M059J (cell line): Measurements from ENCODE around the gene CDCA8. TPM values are rescaled to one million over a fixed set of nuclear protein-coding genes. Genes with fewer than 3 reads are reported as not detected.
"Not testable (repeated sequence)": the region's sequence is repeated elsewhere in the genome, so short reads cannot be mapped to it uniquely, and the experiment has no call there.

Experiments used
- DNase-seq: peaks from one replicate; pipeline ENCODE4 v3.0.0-alpha.2; 2012; ENCODE audit warnings: low read depth
- total RNA-seq: library from RNA; depleted of rRNA; stranded (reverse); fragments of >200 nt; shearing (Covaris generic); gene quantifications from 2 replicates; pipeline ENCODE4 v1.2.3, GENCODE V29; 2014; rRNA removed

The CDCA8 gene
- total RNA-seq, 1 experiment from 2014 or later, result 38.4 TPM

DNA sequence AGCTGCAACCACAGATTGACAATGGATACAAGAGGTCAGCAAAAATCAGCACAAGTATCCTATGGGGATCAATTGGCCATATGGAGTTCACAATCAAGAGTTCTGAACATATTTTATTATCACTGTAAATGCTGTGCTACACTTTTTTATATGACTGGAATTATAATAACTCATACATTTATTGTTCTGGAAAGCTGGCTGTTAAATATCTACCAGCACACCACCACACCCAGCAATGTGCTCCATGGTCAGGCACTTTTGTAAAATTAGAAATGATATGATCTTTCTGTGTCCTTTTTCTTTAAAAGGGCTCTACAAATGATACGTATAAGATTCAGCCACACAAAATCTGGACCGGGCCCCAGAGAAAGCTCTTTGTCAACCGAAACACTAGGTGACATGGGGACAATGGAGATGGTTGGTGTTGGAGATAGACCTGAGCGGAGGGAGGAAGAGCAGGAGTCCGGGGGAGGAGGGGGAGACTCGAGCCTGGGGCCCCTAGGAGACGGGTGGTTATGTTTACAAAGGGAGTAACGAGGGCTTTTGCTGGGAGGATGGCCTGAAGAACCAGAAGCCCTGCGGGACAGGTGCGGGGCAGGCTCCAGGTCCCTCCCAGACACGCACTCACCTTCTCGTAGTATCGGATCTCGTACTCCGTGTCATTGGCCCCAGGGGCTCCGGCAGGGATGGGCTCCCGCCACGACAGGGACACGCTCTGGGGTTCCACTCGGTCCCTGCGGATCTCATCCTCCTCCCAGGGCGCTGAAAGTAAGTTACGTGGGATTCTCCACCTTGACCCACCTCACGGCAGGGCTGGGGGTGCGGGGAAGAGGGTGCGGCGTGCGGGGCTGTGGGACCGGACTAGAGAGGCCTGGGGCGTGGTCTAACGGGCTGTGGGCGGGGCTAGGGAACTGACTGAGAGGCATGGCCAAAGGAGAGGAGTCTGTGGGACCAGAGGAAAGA lies 42.6 kb downstream of the CDCA8 start:
- DNase-seq, result no peak

DNA sequence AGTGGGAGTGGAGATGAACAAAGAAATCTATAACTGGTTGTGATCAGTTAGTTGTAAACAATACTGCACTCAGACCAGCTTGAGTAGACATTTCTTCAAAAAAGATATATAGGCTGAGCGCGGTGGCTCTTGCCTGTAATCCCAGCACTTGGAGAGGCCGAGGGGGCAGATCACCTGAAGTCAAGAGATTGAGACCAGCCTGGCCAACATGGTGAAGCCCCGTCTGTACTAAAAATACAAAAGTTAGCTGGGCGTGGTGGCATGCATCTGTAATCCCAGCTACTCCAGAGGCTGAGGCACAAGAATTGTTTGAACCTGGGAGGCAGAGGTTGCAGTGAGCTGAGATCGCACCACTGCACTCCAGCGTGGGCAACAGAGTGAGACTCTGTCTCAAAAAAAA lies 45.7 kb downstream of the CDCA8 start:
- DNase-seq, result not testable (repeated sequence)

GRCh38 chr1:37738619-37739018 lies 46.3 kb downstream of the CDCA8 start:
- not testable (repeated sequence) for DNase-seq

DNA sequence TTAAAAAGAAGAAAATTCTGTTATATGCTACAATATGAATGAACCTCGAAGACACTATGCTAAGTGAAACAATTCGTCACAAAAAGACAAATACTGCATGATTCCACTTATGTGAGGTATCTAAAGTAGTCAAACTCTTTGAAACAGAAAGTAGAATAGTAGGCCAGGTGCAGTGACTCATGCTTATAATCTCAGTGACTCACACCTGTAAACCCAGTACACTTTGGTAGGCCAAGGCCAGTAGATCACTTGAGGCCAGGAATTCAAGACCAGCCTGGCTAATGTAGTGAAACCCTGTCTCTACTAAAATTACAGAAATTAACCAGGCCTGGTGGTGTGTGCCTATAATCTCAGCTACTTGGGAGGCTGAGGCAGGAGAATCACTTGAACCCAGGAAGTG lies 46.9 kb downstream of the CDCA8 start:
- peak; percentile 78 for DNase-seq

DNA sequence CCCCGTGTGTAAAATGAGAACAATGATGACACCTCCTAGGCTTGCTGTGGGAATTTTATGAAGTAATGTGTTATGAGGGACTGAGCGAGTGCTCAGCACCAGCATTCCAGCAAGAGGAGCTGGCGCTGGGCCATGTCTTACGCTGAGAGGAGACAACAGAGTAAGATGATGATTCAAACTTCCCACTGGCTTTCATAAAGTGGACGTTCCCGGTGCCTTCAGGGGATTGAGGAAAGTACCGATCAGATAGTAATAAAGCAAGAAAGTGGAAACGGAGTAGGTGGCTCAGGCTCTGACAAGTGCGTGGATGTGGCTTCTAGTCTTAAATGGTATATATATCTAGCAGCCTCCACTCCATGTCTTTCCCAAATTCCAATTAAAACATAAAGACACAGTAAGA lies 48.8 kb downstream of the CDCA8 start:
- peak; percentile 81 for DNase-seq

GRCh38 chr1:37741662-37742061 lies 49.3 kb downstream of the CDCA8 start:
- no peak for DNase-seq

GRCh38 chr1:37746806-37747205 lies 54.5 kb downstream of the CDCA8 start:
- DNase-seq, result no peak

DNA sequence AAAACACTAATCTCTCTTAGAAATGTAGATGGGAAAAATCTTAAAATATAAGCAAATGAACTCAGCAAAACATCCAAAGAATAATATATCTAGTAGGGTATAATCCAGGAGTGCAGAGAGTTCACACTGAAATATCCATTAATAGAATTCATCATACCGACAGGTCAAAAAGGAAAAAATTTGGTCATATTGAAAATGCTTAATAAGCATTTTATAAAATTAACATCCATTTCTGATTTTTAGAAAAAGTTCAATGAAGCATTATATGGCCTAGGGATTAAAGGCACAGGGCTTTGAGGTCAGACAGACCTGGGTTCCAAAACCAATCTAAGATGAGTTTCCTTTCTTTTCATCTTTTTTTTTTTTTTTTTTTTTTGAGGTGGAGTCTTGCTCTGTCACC lies 56.2 kb downstream of the CDCA8 start:
- no peak for DNase-seq

- DNase-seq, result no peak
Observed at GRCh38 chr1:37752213-37752582, 59.9 kb downstream of the CDCA8 start.

- DNase-seq, result no peak
Observed at GRCh38 chr1:37752583-37753471, 60.5 kb downstream of the CDCA8 start.

- DNase-seq, result no peak
Observed at GRCh38 chr1:37753473-37754321, 61.4 kb downstream of the CDCA8 start.

DNA sequence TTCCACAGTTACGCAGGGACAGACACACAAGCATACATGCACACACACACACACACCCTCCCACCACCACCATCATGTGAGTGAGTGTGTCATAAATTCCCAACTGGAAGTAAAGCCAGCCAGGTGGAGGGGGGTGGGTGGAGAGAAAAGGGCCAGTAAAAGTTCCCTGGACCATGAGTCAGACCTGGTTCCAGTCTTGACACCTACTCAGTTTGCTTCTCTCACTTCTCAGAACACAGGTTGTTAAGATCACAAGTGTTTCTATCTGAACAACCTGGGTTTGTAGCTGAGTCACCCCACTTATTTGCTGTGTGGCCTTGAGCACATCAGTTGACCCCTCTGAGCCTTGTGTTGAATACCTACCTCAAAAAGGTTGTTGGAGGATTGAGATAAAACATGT lies 63.0 kb downstream of the CDCA8 start:
- peak; percentile 43 for DNase-seq

GRCh38 chr1:37755951-37756560 lies 63.7 kb downstream of the CDCA8 start:
- no peak for DNase-seq

Other genes with a start within 250 kb of the CDCA8 start
- 4.5 and 8.6 TPM in 2 replicates for gene ZC3H12A, start 217.9 kb upstream of the CDCA8 start, total RNA-seq
- 112 and 148 TPM in 2 replicates for gene MEAF6, start 177.8 kb upstream of the CDCA8 start, total RNA-seq
- 6.4 and 24.4 TPM in 2 replicates for gene SNIP1, start 138.2 kb upstream of the CDCA8 start, total RNA-seq
- gene DNALI1, start 135.6 kb upstream of the CDCA8 start, total RNA-seq, result 0.49 and 1.9 TPM in 2 replicates
- 54.7 and 79.0 TPM in 2 replicates for gene GNL2, start 96.6 kb upstream of the CDCA8 start, total RNA-seq
- not detected in 2 replicates for gene RSPO1, start 57.6 kb upstream of the CDCA8 start, total RNA-seq
- gene EPHA10, start 72.6 kb downstream of the CDCA8 start, total RNA-seq, result not detected in 2 replicates
- 6.5 and 7.2 TPM in 2 replicates for gene MANEAL, start 101.3 kb downstream of the CDCA8 start, total RNA-seq
- gene C1orf122, start 115.3 kb downstream of the CDCA8 start, total RNA-seq, result 63.3 and 69.5 TPM in 2 replicates
- 32.8 and 36.3 TPM in 2 replicates for gene YRDC, start 115.7 kb downstream of the CDCA8 start, total RNA-seq
- gene MTF1, start 167.1 kb downstream of the CDCA8 start, total RNA-seq, result 2.5 and 5.4 TPM in 2 replicates